GM12878 (cell line): ENCODE data around the gene MLPH.

ENCODE experiments used
- CEBPB ChIP-seq, 2 experiments: fragments of 150-350 bp in 1 of 2; IDR thresholded peaks; 2 replicates each; pipeline ENCODE4 v1.6.1; 2012 to 2014; ENCODE audit warnings: low read depth in 2 of 2, low read length in 2 of 2, borderline replicate concordance in 1 of 2, inconsistent platforms in 1 of 2
- CHD4 ChIP-seq: fragments of 200-600 bp; sonication (generic); IDR thresholded peaks from 2 replicates; pipeline ENCODE4 v1.6.1; 2016; ENCODE audit warnings: mild to moderate bottlenecking
- FOS ChIP-seq: IDR thresholded peaks from 3 replicates; pipeline ENCODE4 v1.6.1; 2011; ENCODE audit warnings: borderline replicate concordance; ENCODE audit not compliant: insufficient read length; ENCODE audit errors: extremely low read depth
- KDM1A ChIP-seq: fragments of 200-600 bp; sonication (generic); IDR thresholded peaks from 2 replicates; pipeline ENCODE4 v1.6.1; 2016; ENCODE audit warnings: borderline replicate concordance
- POLR2A ChIP-seq: IDR thresholded peaks from 2 replicates; pipeline ENCODE4 v1.6.1; 2011; ENCODE audit warnings: low read depth, mild to moderate bottlenecking, low read length
- RAD21 ChIP-seq: IDR thresholded peaks from 2 replicates; pipeline ENCODE4 v1.6.1; 2011; ENCODE audit warnings: mild to moderate bottlenecking, low read depth, low read length, moderate library complexity; ENCODE audit not compliant: insufficient read depth
- RFX5 ChIP-seq: IDR thresholded peaks from 2 replicates; pipeline ENCODE4 v1.6.1; 2011; ENCODE audit warnings: low read depth, low read length, improper control_type of control experiment
- SPI1 ChIP-seq: IDR thresholded peaks from 2 replicates; pipeline ENCODE4 v1.6.1; 2011; ENCODE audit warnings: low read depth, mild to moderate bottlenecking, low read length, moderate library complexity, borderline replicate concordance; ENCODE audit not compliant: insufficient read depth
- TAF1 ChIP-seq: IDR thresholded peaks from 2 replicates; pipeline ENCODE4 v1.6.1; 2011; ENCODE audit warnings: mild to moderate bottlenecking, low read depth, low read length, borderline replicate concordance
- ZNF24 ChIP-seq: fragments of 450-650 bp; IDR thresholded peaks from 2 replicates; pipeline ENCODE4 v1.6.1; 2017; ENCODE audit warnings: antibody characterized with exemption, mild to moderate bottlenecking
- ZSCAN29 ChIP-seq: fragments of 450-650 bp; IDR thresholded peaks from 2 replicates; pipeline ENCODE4 v1.6.1; 2017; ENCODE audit warnings: mild to moderate bottlenecking, moderate library complexity
- TF ChIP-seq, protein P1 (sequence below), 3 experiments: IDR thresholded peaks in 2 of 3; conservative IDR thresholded peaks in 1 of 3; 2 replicates each; pipeline ENCODE4 v1.5.1; 2011; ENCODE audit warnings: low read depth in 3 of 3, low read length in 3 of 3, mild to moderate bottlenecking in 3 of 3, control low read depth in 2 of 3, moderate library complexity in 2 of 3, inconsistent platforms in 1 of 3, mixed read lengths in 1 of 3; ENCODE audit not compliant: control insufficient read depth in 2 of 3, insufficient read depth in 1 of 3; ENCODE audit errors: extremely low read depth in 1 of 3

DNA sequence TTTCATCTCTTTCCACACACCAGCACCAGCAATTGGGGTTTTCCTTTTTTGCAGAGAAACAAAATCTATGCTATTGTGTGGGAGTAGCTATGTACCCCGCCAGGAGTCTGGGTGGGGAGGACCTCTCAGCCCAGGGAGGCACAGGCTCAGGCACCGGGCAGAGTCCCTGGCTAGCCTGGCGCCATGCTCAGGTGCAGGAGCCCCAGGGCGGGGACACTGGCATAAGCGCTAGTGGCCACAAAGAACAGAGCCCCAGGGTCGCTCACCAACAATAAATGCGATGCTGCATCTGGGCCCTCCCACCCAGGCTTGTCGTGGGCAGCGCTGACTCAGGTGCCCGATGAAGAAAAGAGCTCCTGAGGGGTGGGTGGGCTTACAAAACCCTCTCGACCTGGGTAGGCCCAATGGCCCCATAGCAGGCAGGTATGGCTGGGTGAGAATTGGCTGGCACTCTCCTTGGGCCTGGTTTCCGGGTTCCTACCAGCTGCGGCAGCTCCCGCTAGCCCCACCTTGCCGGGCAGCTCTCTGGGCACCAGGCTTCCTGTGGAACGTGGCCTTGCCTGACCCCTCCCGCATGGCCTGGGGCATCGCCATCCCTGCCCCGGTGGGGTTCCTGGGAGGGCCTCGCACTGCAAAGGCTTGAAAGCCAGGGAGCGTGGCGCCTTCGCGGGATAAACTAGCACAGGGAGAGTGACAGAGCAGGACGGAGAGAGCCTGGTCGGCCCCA, 41.3 kb upstream of the MLPH start:
- TF ChIP-seq TAF1: no peak
- no peak for TF ChIP-seq CHD4
- TF ChIP-seq, protein P1, sequence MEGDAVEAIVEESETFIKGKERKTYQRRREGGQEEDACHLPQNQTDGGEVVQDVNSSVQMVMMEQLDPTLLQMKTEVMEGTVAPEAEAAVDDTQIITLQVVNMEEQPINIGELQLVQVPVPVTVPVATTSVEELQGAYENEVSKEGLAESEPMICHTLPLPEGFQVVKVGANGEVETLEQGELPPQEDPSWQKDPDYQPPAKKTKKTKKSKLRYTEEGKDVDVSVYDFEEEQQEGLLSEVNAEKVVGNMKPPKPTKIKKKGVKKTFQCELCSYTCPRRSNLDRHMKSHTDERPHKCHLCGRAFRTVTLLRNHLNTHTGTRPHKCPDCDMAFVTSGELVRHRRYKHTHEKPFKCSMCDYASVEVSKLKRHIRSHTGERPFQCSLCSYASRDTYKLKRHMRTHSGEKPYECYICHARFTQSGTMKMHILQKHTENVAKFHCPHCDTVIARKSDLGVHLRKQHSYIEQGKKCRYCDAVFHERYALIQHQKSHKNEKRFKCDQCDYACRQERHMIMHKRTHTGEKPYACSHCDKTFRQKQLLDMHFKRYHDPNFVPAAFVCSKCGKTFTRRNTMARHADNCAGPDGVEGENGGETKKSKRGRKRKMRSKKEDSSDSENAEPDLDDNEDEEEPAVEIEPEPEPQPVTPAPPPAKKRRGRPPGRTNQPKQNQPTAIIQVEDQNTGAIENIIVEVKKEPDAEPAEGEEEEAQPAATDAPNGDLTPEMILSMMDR (IDR thresholded peaks at IDR 0.05 in 2 of 3, conservative IDR thresholded peaks at IDR 0.05 in 1 of 3; ENCODE audit: control insufficient read depth in 2 of 3, extremely low read depth in 1 of 3, insufficient read depth in 1 of 3, low read depth in 3 of 3, low read length in 3 of 3): no peak
- TF ChIP-seq RAD21: no peak
- no peak for TF ChIP-seq POLR2A
- TF ChIP-seq KDM1A: no peak
- no peak for TF ChIP-seq SPI1
- TF ChIP-seq CEBPB (IDR thresholded peaks at IDR 0.05; ENCODE audit: borderline replicate concordance in 1 of 2, low read depth in 2 of 2, low read length in 2 of 2): no peak
- no peak for TF ChIP-seq FOS
- no peak for TF ChIP-seq ZSCAN29
- TF ChIP-seq ZNF24: no peak
- TF ChIP-seq RFX5: no peak
